Measurements from ENCODE around the gene ZDHHC16.

- TF ChIP-seq CTCF (IDR thresholded peaks at IDR 0.05) (no peak), POLR2A (IDR thresholded peaks at IDR 0.05) (no peak)
Measured at GRCh38 chr10:97500297-97500575, 54.3 kb downstream of the ZDHHC16 start.
